ENCODE measurements around the gene NEU2.

The NEU2 gene
- 0 to 0.03 (median 0) reads per million in 18 experiments for total RNA-seq

- no peak for DNase-seq
These were observed at the start of gene NEU2 for GRCh38 chr2:233032551-233033320. TSS of gene NEU2 (plus strand) at chr2:233032672. CDS start at chr2:233032672, 0 bp downstream.

- no peak for DNase-seq
These were observed 49.4 kb upstream of the NEU2 start for GRCh38 chr2:232982926-232983668.

DNA sequence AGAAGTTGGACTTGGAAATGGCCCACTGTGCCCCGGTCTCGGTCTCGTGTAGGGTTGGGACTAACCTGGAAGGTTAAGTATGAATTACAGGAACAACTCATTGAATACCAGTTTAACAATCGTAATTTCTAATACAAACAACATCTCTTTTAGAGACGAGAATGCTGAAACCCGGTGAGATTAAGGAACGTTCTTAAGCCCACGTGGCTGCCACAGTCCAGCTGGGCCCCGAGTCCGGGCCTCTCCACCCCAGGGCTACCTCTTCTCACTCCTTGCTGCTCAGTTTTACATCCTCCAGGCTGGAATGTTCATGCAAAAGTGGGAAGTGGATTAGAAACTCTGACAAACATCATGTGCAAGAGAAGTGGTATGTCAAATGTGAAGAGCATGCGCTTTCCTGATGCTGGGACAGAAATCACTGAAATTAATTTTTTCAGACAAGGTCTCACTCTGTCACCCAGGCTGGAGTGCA is 48.8 kb upstream of the NEU2 start:
- no peak for DNase-seq

DNA sequence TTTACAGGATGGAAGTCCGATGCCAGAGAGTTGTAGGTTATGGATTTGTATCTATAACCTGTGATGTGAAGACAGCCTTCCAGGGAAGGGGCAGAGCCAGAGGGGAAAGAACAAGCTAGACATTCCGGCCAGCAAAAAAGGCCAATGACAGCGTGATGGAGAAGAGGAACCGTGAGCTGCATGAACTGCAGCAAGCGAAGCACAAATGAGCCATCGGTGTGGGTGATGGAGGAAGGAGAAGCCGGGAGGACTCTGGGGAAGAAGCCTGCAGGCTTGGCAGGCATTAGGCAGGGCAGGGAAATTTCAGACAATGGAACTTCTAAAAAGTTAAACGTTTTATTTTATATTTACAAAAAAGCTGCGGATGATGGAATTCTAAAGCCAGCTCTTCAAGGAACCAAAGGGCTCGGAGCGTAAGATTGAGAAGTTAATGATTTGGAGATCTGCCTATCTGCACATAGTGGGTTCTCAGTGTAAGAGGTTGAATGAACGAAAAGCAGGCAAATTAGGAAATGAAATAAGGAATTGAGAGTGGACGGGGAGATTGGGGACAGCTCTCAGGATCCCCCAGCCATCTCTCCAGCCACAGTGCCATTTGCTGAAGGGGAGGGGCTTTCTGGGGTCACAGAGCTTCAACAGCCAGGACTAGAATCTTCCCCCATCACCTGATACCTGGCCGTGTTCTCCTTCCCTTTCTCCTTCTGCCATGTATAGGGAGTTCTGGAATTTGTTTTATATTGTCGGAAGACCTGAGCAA is 47.8 kb upstream of the NEU2 start:
- peak; percentile 19 to 63 for DNase-seq

DNA sequence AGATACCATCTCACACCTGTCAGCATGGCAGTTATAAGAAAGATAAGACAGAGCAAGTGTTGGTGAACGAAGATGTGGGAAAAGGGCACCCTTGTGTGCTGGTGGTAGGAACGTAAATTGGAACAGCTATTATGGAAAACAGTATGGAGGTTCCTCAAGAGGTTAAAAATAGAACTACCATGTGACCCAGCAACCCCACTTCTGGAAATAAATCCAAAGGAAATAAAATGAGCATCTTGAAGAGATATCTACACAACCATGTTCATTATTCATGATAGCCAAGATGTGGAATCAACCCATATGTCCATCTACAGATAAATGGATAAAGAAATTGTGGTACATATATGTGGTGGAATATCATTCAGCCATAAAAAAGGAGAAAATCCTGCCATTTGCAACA is 46.3 kb upstream of the NEU2 start:
- no peak for DNase-seq

DNA sequence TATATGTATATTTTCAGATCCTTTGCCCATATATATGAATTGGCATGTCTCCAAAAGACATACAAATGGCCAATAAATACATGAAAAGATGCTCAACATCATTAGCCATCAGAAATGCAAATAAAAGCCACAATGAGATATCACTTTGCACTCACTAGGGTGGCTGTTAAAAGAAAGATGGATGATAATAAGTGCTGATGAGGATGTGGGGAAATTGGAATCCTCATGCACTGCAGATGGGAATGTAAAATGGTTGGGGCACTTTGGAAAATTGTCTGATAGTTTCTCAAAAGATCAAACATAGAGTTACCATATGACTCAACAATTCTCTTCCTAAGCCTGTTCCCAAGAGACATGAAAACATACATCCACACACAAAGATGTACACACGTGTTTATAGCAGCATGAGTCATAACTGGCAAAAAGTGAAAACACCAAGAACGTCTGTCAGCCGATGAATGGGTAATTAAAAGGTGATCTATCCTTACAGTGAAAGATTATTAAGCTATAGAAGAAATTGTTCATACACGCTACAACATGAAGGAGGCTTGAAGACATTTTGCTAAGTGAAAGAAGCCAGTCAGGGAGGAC is 39.1 kb upstream of the NEU2 start:
- DNase-seq, result no peak

GRCh38 chr2:232994446-232994845 is 38.0 kb upstream of the NEU2 start:
- DNase-seq, result no peak

DNA sequence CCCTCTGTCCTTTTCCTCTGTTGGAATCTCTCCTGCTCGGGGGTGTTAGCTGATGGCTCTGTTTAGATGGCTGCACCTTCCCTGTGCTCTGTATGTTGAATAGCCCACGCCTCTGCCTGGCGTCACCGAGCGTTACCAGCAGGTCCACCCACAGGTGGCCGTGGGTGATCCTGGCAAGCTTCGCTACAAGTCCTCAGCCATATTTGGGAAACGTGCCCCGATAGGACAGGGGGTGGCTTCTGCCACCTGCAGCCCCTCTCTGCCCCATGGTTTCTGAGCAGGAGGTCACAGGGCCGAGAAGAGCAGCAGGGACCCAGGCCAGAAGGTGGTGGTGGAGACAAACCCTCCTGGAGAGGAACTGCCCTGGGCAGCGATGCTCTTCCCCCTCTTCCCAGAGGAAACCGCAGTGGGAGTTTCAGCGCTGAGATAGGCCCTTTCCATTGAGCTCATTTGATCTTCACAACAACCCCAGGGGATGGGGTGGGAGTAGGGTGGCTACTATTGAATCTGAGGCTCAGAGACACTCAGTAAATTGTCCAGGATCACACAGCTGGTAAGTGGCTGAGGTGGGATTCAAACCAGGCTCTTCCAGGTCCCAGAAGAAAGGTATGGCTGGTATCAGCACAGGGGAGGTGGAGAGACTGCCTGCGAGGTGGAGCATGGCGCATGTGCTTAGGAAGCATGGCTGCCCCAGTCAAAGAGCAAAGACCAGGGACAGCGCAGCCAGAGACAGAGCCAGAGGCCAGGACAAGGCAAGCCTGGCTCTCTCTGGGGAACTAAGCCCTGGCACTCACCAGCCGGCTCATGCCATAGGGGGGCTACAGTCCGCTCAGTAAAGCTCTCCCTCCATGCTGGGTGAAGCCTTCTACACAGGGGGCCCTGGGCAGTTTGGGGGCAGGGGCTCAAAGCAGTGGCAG is 34.5 kb upstream of the NEU2 start:
- DNase-seq, result no peak

DNA sequence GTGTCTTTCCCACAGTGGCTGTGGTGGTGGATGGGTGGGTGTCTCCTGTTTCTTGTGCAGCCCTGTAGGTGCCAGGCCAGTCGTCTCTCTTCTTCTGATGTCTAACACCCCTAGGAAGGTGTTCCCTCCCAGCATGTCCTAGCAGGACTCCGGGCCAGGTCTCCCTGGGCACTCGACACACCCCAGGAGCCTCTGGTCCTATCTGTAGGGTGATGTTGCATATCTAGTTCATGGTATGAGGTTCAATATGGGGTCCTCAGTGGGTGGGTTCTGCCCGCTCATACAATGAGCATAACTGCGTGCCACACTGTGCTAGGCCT is 33.8 kb upstream of the NEU2 start:
- DNase-seq, result no peak

DNA sequence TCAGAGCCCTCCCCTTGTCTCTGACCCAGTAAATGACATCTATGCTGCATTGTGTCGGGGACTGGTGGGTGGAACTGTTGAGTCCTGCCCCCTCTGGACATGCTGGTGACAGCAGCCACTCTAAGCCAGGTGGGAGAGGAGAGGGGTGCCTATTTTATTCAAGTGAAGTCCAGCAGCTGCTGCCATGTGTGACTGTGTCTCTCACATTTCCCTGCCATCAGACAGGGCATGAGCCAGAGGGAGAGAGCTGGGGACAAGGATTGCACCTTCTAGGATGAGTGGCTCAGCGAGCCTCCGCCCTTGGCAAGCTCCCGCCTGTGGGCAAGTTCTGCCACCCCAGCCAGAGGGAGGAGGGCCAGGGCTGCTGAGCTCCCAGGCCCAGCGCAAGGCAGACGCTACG is 33.1 kb upstream of the NEU2 start:
- DNase-seq, result no peak

GRCh38 chr2:233000886-233001750 is 31.4 kb upstream of the NEU2 start:
- DNase-seq, result no peak

DNA sequence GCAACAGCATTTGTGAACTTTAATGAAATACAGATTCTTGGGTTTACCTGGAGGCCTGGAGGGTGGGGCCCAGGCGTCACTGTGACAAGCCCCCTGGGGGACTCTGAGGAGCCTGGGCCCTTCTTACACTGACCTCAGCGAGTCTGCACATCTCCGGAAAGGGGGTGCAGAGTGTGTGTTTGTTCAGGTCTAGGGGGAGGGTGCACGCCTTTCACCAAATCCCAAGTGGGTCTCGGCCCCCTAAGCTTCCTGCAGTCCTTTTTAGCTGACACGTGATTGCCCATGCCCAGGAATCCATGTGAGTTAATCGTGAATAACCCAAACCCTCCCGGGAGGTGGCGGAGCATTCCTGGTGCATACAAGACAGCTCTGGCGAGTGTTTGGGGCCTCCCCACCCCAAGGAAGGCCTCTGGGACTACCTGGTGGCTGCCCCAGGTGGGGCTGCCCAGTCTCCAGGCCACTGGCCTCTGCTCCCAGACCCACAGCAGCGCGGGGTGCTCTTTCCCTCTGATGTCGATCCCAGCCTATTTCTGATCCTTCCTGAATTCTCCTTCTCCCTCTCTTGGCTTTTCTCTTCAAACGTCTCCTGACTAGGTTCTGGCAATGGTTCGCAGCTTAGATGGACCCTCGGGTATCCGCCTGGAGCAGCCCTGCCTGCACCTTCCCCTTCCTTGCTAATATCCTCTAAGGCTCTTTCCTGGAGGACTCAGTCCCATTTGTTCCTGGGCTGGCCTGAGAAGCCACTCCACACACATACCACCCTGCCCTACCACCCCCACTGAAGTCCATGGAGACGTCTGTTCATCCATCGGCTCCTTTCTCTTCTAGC is 29.4 kb upstream of the NEU2 start:
- DNase-seq, result no peak

GRCh38 chr2:233003658-233004555 is 28.6 kb upstream of the NEU2 start:
- no peak for DNase-seq

DNA sequence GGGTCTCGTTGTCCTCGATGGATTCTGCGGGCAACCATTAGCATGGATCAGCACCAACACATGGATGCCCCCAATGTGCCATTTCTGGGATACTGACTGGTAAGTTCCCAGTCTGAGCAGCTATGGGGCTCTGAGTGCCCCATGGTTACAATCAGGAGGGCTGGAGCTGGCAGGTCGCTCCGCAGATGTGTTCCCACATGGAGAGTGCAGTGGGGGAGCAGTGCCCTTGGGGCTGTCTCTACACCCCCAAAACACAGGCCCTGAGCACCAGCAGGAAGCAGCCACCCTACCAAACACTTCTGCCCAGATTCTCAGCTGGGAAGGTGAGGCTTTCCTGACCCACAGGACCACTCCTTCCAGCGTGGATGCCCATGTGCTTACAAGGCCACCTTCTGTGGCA is 27.4 kb upstream of the NEU2 start:
- no peak for DNase-seq

DNA sequence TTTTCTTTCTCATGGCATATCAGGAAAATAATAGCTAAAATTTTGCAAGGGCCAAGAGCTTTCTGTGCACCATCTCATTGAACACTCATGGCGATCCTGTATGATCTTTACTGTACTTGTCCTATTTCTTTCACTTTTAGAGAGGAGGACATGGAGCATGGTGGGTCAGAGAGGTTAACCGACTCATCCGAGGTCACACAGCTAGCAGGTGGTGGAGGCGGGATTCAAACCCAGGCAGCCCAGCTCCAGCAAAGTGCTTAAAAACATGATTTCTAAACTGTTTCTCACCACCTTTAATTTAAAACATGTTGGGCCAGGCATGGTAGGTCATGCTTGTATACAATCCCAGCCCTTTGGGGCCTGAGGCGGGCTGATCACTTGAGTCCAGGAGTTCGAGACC is 25.8 kb upstream of the NEU2 start:
- no peak for DNase-seq

GRCh38 chr2:233007270-233007669 is 25.2 kb upstream of the NEU2 start:
- no peak for DNase-seq

GRCh38 chr2:233007739-233008138 is 24.7 kb upstream of the NEU2 start:
- DNase-seq, result no peak

- DNase-seq, result no peak
These were observed 22.8 kb upstream of the NEU2 start for GRCh38 chr2:233009661-233010060.
